ENCODE data around the gene CXCR4.
"Not testable (repeated sequence)": the region's sequence is repeated elsewhere in the genome, so short reads cannot be mapped to it uniquely, and the experiment has no call there.

Gene CXCR4

DNA sequence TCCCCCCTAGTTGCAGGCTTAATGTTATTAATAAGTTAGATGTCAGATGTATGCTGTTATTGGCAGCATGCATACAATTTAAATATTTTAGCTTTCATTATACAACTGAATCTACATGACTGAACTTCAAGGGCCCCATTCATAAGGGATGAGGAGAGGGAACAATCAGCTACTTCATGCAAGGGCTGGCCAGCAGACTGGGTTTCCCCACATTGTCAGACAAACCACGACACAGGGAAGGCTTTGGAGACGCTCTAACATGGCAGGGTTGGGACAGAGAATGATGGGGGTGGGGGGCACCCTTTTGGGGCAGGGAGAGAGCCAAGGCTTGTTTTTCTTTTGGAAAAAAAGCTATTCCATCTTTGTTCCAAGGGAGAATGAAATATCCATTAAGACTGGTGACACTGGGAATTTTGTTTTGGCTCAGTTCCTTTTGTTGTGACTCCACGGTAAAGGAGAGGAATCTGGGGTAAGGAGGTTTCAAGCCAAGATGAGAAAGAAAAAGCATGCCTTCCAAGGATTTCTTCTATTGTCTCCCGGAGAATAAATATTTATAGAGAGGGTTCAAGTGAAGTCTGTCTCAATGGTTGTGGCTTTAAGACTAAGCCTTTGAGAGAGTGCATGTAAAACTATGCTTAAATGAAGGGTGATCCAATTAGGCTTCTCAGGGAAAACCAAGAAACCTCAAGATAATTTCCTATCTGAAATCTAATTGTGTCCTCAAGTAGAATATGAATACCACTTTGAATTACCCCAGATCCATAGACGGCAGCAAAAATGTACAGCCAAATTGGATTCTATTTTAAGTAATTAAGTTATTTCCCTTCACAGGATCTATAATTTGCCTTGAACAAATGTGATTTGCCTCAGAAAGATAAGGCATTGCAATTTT is 5.4 kb downstream of the CXCR4 start:
- DNase-seq: no peak

DNA sequence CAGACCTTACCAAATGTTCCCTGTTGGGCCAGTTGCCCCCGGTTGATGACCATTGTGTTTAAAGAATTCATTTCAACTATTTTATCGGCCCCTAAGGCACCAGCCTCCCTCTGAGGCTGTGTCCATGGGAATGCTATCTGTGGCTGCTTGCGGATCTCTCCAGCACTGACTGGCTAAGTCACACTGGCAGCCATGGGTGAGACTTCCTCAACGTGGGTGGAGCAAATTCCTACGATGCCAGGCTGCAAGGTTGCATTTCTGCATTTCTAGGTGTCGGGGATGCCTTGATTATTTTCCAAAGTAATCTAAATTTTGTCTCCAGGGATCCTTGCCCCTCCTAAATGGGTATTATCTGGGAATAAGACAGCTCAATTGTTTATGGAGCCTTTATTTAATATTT is 6.2 kb downstream of the CXCR4 start:
- DNase-seq: no peak

DNA sequence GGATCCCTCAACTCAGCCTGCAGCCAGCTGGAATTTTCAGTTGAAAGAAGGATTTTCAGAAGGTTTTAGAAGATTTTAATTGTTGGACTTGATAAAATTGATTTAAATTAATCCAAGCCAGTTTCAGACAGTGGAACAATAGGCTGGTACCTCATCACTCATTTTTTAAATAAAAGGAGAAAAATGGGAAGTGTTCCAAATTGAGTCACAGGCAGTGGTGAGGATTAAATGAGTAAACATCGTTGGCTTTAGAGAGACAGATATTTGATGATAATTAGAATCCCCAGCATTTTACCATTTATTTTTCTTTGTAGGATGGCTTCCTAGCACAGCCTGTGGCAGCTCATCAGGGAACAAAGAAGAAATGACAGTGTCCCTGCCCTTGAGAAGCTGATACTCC is 7.4 kb downstream of the CXCR4 start:
- DNase-seq: no peak

DNA sequence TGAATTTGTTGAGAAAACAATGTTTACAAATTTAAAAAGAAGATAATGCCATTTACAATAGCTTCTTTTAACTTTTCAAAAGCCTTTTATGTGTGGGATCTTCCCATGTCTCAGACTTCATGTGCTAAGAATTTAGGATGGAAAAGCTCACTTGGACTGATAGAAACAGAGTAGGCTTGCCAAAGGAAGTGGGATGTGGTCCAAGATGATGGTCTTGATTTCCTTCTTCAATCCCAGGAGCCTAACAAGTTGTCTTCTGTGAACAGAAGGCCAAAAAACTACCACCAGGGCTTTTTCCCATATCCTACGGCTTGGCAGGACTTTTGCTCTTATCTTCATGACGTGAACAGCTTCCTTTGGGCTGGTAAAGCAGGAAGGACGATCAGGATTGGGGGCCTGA is 9.5 kb downstream of the CXCR4 start:
- no peak for DNase-seq

DNA sequence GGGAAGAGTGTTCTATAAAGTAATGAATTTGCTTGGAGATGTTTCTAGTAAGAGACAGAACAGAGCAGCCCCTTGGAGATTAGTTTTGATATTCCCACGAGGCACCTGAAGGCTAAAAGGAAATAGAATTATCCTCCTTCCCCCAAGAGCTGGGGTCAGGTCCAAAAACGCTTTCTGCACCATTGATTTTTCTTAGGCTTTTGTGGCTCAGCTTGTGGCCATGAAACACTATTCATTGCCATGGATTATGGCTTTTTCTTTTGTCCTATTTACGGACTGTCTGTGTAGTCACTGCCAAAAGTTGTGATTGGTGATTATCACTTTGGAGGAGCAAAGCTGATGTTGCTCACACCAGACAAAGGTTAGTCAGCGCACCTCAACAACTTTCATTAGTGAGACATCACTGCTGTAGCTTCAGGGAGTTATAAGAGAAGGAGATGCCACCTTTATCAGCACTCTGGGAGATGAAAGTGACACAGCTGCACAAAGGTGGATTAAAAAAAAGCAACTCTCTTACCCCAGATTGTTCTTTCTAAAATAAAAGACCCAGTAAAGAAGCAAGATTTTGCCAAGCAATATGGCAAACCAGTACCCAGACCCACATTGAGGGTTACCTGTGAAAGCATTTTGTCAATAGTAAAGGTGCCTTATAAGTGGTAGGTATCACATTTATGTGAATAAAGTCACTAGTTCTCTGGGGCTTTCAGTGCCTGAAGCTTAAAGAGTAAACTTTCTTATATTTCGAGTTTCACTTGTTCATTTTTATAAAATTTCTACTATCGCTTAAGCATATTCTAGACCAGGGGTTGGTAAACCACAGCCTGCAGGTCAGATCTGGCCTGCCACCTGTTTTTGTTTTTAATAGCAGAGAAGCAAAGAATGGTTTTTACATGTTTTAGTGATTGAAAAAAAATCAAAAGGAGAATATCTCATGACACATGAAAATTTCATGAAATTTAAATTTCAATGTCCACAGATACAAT is 10.6 kb downstream of the CXCR4 start:
- DNase-seq: no peak

DNA sequence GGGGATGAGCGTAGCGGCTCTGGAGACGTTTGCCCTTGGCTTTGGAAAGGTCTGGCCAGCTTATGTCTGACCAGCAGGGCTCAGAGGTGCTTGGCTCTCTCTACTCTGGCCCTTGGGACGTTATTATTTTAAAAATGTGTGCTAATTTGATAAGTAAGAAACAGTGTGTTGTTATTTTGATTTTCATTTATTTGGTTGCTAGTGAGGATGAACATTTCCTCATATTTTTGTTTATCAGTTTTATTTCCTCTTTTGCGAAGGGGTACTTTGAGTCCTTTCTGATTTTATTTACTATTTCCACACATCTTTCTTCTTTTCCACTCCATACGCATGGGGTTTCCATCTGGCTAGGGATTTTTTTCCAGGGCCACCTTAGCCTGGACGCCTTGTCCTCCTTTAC is 11.4 kb downstream of the CXCR4 start:
- no peak for DNase-seq

DNA sequence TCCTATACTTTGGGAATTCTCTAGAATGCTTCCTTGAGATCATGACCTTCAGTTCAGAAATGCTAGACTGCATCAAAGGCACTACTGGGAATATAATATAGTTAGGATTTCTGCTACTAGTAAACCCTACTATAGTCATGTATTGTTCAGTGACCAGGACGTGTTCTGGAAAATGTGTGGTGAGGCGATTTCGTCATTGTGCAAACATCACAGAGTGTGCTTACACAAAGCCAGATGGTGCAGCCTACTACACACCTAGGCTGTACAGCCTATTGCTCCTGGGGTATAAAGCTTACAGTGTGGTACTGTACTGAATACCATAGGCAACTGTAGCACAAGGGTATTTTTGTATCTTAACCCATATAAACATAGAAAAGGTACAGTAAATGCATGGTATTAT is 13.0 kb downstream of the CXCR4 start:
- DNase-seq: no peak

DNA sequence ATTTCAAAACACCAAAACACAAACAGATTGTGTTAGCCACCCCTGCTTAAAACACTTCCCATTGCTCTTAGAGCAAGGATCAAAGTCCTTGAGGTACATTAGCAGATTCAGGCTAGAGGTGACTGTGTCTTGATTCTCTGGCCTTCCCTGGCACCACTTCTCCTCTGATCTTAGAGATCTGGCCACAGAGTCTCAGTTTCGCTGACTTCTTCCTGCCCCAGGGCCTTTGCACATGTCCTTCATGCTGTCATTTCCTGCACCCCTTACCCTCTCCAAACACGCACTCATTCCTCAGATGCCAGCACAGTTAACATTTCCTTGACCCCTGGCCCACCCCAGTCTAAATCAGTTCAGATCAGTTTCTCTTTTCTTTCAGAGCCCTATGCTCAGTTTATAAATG is 16.9 kb downstream of the CXCR4 start:
- no peak for DNase-seq

DNA sequence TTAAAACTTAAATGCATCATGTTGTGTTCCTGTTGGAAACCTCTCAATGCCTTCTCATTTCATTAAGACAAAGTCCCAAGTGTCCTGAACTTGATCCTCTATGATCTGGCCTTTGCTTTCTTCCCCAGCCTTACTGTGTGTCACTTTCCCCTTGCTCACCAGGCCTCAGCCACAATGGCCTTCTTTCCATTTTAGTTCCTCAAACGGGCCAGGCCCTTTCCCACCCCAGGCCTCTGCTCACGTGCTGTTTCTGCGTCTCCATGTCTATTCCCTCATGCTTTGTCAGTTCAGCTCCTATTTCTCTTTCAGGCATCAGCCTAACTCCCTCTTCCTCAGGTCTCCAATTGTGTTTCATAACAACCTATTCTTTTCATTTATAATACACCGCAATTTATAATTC is 19.5 kb downstream of the CXCR4 start:
- DNase-seq: no peak

DNA sequence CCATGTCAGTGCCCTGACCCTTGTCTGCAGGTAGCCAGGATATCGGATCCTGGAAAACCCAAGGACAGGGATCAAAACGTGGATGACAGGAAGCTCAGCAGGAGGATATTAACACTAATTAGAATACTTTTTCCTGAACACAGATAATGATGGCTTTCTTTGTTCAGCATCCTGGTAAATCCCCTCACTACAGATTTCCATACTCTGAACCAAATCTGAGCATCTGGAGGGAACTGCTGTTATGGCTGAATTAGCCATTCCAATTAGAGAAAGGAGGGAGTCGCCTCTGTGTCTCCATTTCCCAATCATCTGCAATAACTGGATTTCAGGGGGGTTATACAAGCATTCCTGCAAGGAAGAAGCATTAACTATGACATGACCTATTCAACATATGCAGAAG is 24.4 kb downstream of the CXCR4 start:
- no peak for DNase-seq

DNA sequence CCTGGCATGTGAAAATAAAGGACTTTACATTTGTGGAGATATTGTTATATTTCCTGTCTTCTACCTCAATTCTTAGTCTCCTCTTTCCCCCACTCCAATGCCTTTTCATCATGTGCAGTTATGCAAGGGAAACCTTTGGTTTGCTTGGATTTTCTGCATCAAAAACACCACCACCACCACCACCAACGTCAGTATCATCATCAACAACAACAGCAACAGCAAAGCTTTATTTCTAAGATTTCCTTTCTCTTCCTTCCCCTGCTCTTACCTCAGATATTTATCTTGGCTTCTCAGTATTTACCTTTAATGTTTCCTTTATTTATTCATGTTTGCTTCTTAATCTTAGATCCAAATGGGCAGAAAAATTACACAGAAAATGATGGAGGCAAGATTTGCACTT is 26.1 kb downstream of the CXCR4 start:
- DNase-seq: no peak

DNA sequence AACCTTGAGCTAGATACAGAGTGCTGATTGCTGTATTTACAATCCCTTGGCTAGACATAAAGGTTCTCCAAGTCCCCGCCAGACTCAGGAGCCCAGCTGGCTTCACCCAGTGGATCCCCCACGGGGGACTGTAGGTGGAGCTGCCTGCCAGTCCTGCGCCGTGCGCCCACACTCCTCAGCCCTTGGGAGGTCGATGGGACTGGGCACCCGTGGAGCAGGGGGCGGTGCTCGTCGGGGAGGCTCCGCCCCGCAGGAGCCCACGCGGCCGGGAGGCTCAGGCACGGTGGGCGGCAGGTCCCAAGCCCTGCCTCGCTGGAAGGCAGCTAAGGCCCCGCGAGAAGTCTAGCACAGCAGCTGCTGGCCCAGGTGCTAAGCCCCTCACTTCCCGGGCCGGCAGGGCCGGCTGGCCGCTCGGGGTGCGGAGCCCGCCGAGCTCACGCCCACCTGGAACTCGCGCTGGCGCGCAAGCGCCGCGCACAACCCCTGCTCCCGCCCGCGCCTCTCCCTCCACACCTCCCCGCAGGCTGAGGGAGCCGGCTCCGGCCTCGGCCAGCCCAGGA is 30.0 kb downstream of the CXCR4 start:
- not testable (repeated sequence) for DNase-seq

DNA sequence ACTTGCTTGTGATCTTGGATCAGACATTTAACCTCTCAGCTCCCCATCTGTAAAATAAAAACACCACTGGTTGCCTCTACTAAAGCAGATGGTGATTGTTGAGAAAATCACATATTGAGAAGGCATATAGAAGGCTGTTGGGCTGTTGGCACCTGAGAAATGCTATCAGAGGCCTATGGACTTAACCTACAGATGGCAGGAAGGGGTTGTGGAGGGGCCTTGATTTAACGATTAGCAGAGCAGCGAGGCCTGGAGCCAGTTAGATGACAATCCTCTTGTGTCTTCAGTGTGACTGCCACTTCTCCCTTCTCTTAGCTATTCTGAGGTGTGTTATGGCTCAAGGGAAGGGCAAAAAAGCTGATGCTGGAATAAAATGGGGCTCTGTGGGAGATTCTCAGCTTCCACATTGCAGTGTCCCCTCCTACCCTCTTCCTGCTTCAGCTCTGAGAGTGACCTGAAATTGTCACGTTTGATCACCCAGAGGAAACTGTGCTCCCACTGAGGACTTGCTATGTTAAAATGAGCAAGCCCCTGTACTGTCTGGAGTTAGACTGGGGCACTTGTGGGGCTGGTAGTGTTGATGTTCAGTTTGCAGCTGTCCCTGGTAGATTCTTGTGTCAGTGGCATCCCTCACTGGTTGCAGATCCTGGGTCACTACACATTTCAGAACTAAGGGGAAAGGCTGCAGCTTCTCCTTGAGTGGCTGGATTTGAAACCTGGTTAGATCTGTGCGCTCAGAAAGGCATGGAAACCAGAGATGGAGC is 31.5 kb downstream of the CXCR4 start:
- DNase-seq: no peak

DNA sequence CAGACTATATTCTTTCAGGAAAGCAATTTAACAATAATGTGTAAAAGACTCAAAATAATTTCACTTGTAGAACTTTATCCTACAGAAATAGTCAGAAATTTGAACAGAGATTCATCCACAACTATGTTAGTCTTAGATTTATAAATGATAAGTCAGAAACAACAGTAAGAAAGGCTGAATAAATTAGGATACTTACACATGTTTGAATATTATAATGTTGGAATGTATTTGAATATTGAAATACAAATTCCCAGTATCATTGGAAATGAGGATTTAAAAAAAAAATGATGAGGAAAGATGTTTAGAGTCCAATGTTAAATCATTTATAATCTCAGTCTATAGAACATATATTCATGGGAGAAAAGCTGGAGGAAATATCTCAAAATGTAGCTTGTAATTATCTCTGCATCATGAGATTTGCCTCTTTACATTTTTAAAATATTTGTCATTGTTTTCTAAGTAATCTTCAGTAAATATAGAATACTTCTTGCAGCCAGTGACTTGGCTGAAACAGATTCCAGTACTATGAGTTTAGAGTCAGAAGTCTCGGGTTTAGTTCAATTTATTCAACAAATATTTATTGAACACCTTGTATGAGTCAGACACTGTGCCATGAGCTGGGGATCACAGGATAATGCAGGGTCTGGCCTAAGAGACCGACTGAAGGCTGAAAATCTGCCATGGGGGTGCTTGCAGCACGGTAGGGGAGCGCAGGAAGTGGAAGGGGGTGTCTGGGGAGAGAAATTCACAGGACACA is 32.3 kb downstream of the CXCR4 start:
- no peak for DNase-seq

DNA sequence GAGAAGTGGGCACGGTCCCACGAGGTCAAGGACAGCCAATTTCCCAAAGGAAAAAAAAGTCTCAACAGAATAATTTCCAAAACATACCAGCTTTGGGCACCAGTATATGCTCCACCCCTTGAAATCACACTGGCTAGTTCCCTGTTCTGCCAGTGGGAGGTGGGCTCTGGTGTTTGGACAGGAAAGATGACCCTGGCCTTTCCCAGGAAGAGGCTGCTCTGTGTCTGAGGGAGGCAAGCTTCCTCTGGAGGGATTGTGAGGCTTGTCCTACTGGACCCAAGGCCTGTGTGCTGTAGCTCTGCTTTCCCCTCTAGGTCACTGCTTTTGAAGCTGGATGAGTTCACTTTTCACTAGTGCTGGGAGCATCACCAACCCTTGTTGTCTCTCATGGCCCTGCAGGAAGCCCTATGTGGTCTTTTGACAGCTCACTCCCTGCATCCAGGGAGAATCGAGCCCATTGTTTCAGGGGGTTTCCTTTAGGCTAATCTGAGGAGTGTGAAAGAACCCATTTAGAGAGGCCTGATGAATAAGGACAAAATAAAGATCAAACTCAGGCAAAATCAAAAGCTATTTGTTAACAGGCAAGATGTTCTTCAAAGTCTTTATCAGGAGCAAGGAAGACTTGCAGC is 36.3 kb downstream of the CXCR4 start:
- no peak for DNase-seq

DNA sequence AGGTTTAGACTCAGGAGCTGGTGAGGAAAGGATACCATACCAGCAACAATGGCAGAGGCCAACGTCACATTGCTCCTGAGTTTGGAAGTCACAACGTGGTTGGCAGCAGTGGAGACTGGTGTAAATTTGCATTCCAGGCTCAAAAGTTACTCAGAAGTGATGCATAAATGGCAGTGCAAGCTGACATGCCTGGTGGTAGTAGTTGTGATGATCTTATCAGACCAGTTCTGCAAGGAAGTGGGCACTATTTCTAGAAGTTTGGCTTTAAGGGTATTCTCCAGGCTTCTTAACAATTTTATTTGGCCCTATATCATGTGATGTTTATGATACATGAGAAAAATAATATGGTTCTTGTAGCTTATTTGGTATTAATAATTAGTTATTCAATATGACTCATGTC is 37.8 kb downstream of the CXCR4 start:
- DNase-seq: no peak

DNA sequence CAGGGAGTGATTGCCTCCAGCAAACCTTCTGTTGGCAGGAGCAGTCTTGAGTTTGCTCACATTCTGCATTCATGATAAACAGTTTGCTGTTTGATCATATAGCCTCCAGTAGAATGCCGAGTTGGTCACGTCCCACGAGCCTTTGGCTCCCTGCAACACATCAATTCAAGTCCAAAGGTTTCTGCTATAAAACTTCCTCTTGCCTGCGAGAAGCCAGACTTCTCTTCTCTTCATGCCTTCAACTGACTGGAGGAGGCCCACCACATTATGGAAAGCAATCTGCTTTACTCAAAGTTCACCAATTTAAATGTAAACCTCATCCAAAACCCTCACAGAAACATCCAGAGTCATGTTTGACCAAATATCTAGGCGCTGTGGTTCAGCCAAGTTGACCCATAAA is 40.8 kb downstream of the CXCR4 start:
- DNase-seq: no peak

DNA sequence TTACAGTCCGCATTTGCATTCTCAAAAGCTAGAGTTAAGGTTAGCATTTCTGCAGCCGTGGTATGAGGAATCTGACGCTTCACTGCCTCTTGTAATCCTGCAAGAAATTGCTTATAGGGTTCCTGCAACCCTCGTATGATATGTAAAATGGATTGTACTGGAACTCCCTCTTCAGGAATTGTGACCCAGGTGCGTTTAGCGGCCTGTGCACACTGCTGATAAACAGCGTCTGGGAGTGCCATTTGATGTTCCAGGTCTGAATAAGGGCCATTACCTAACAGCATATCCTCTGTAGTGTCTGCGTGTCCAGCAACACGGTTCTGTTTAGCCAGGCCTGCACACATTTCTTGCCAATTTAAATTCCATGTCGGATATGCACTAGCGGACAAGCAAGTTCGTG is 42.5 kb downstream of the CXCR4 start:
- DNase-seq: no peak

DNA sequence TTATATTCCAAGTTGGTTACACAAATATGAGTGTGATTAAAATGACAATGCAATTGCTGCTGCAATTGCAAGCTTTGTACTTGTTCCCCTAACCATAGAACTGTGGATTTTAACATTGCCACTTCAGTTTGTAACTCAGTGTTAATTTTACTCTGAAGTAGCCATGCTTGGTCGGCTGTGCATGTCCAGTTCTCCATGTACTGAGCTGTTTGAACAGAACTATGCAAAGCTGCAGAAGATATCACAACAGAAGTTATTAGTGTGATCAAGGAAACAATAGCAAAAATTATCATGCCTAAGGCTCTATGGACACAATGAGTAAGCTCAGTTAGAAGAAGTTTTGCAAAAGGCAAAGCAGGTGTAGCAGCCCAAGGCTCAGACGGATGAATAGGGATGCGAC is 45.3 kb downstream of the CXCR4 start:
- DNase-seq: no peak

DNA sequence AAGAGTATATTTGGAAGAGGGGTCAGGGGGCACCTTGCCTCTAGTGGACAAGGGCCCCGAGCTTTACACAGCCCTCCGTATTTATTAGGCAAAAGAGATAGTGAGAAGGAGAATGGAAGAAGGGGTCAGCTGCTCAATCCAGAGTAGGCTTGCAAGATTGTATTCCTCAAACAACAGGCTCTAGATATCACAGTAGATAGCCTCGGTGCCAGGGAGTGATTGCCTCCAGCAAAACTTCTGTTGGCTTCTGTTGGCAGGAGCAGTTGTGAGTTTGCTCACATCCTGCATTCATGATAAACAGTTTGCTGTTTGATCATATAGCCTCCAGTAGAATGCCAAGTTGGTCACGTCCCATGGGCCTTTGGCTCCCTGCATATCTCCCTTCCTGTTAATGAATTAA is 46.1 kb downstream of the CXCR4 start:
- DNase-seq: not testable (repeated sequence)

DNA sequence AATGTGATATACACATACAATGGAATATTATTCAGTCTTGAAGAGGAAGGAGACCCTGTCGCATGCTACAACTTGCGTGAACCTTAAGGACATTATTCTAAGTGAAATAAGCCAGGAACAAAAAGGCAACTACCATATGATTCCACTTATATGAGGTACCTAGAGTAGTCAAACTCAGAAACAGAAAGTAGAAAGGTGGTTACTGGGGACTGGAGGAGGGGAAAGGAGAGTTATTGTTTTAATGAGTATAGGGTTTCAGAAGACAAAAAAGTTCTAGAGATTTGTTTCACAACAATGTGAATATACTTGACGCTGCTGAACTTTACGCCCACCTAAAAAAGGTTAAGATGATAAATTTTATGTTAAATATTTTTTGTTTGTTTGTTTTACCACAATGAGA is 47.0 kb downstream of the CXCR4 start:
- DNase-seq: no peak

DNA sequence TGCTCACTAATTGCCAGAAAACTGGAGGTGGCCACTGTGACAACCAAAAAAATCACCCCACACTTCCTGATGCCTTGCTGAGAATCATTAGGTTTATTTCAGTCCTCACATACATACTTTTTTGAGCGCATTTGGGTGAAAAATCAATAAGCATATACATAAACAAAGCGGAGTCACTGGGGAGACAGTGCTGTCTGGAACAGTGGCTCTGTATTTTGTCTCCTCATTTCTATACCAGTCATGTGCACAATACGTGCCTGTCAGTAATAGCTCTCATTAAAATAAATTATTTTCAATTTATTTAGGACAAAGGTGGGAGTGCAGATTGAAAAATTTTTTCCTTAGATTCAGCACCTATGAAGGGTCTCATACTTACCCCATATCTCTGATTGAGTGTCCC is 48.2 kb downstream of the CXCR4 start:
- DNase-seq: no peak
